ENCODE measurements around the gene SNRNP40.
A peak's percentile ranks its signal among the peaks of the same experiment; 100 is the strongest.
"Not testable (repeated sequence)": the region's sequence is repeated elsewhere in the genome, so short reads cannot be mapped to it uniquely, and the experiment has no call there.

Gene SNRNP40

DNA sequence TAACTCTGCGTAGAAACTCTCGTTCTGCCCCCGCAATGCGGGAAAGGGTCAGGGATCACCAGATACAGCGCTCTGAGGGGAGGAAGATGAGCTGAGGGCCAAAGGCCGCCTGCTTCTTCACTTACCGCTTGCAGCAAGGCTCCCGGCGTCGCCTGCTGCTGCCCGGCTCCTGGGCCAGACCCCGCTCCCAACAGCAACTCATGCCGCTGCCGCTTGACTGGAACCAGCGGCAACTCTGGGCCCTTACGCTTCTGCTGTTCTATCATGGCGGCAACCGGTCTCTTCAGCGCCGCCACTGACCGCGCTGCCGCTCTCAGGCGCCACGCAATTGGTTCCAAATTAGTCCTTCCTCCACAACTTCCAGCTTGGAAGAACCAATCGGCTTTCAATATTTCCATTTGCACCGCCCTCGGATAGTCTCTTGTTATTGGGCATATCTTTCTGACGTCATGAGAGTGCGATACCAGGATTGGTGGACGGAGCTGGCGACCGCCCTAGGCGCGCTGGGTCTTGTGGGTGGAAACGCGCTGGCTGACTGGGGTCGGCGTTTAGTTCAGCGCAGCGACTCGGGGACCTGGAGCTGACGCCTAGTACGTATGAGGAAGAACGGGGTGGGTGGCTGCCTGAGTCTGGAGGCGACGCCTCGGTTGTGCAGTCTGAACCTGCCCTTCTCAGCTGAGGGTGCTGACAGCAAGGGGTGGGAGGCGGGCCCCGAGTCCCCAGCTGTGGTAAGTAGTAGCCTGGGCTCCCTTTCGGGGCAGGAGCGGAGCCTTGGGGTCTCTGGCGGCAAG is at the start of gene SNRNP40, which contains the start of gene ZCCHC17:
SNRNP40 (minus strand) TSS at position 303 of the 791 bp plus-strand sequence; CDS start at position 266, 37 bp downstream.
ZCCHC17 (plus strand) TSS at position 547 of the 791 bp plus-strand sequence. CDS start 13,067 bp downstream, outside the sequence.
- peak; percentile 99 for DNase-seq

GRCh38 chr1:31345635-31346034 is 49.0 kb upstream of the SNRNP40 start:
- no peak for DNase-seq

GRCh38 chr1:31344503-31344902 is 47.9 kb upstream of the SNRNP40 start:
- no peak for DNase-seq

GRCh38 chr1:31336687-31337467 is 40.3 kb upstream of the SNRNP40 start:
- no peak for DNase-seq

- DNase-seq, result peak; percentile 8
Measured at GRCh38 chr1:31335007-31335406, 38.4 kb upstream of the SNRNP40 start.

- no peak for DNase-seq
Measured at GRCh38 chr1:31327381-31327780, 30.8 kb upstream of the SNRNP40 start.

GRCh38 chr1:31326461-31326860 is 29.9 kb upstream of the SNRNP40 start:
- DNase-seq, result no peak

GRCh38 chr1:31324992-31325391 is 28.4 kb upstream of the SNRNP40 start:
- no peak for DNase-seq

- no peak for DNase-seq
Measured at GRCh38 chr1:31324093-31324492, 27.5 kb upstream of the SNRNP40 start.

DNA sequence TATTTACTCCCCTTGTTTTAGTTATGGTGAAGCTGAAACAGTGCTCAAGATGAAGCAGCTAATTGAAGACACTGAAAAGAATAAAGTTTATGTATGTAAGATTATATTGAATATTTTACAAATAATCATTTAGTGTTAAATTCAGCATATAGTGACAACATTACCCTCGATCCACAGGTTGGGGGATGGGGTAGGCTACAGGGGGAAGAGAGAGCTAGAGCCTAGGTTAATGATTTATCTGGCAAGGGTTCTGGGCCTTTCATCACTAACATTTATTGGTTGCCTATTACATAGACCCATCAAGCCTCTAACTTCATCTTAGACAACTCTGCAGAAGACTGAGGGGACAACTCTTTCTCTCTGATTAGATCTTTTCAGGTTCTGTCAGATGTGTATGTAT is 21.6 kb upstream of the SNRNP40 start:
- no peak for DNase-seq

- DNase-seq, result no peak
Measured at GRCh38 chr1:31315902-31316301, 19.3 kb upstream of the SNRNP40 start.

- no peak for DNase-seq
Measured at GRCh38 chr1:31310198-31310597, 13.6 kb upstream of the SNRNP40 start.

DNA sequence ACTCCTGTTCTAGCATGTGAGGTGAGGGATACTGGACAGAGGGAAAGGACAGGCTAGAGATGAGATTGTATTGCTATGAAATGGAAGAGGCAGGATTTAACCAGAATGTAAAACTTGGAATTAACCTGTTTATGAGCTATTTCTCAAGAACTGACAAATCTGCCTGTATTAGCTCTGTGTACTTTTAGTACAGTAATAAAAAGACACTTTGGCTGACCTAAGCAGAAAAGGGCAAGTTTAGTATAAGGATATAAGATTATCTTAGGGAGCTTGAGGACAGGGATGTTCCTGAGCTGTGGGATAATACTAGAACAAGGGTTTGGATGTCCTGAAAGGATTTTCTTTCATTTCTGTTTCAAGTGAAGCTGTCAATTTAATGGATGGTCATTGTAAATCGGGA is 11.4 kb upstream of the SNRNP40 start:
- DNase-seq, result no peak

DNA sequence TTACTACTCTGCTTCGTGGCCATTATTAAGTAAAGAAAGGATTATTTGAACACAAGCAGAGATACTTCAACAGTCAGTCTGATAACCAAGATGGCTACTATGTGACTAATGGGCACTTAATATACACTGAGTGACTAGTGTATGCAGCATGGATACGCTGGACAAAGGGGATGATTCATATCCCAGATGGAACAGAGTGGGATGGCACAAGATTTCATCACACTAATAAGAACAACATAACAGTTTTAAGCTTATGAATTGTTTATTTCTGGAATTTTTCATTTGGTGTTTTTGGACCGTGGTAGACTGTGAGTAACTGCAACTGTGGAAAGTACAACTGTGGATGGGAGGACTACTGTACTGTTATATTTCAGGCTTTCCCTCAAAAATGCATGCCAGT is 9.7 kb upstream of the SNRNP40 start:
- no peak for DNase-seq

DNA sequence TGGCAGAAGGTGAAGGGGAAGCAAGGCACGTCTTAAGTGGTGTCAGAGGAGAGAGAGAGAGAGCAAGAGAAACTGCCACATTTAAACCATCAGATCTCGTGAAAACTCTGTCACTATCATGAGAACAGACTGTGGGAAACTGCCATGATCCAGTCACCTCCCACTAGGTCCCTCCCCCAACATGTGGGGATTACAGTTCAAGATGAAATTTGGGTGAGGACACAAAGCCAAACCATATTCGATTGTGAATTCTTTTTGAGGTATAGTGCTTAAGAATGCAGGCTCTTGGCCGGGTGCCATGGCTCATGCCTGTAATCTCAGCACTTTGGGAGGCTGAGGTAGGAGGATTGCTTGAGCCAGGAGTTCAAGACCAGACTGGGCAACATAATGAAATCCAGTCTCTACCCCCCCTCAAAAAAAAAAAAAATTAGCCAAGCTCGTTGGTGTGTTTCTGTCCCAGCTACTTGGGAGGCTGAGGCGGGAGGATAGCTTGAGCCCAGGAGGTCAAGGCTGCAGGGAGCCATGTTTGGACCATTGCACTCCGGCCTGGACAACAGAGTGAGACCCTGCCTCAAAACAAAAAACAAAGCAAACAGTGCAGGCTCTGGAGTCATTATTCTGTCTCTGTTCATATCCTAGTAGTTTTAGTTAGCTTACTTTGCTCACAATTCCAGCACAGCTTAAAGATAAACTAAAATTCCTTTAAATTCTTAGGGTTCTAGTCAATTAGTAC is 6.3 kb upstream of the SNRNP40 start:
- no peak for DNase-seq

GRCh38 chr1:31300193-31300592 is 3.6 kb upstream of the SNRNP40 start:
- no peak for DNase-seq

- DNase-seq, result peak; percentile 26
Measured at GRCh38 chr1:31299365-31299764, 2.8 kb upstream of the SNRNP40 start.

GRCh38 chr1:31297277-31298247 is 974 bp upstream of the SNRNP40 start:
- DNase-seq, result peak; percentile 8

DNA sequence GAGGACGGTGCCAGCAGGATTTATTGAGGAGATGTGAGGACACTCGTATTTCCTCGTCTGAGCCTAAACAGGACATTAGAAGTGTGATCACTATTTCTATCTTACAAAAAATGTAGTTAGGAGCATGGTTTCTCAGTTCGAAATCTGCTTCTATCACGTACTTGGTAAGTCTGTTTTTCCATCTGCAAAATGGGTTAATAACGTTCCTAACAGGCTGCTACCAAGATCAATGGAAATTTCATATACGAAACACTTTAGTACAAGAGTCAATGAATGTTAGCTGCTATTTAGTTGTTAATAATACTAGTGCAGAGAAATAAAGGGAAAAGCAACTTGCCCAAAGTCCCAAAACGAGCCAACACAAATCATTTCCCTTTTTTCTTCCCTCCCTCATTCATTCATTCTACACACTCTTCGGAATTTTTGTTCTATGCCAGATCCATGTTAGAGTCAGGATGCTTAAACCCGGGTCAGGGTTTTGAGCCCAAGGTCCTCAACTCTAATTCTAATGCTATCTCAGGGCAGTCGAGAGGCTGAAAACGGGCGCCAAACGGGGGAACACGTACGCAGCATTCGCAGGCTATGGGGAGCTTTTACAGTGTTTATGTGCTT is 608 bp downstream of the SNRNP40 start:
- DNase-seq, result no peak

DNA sequence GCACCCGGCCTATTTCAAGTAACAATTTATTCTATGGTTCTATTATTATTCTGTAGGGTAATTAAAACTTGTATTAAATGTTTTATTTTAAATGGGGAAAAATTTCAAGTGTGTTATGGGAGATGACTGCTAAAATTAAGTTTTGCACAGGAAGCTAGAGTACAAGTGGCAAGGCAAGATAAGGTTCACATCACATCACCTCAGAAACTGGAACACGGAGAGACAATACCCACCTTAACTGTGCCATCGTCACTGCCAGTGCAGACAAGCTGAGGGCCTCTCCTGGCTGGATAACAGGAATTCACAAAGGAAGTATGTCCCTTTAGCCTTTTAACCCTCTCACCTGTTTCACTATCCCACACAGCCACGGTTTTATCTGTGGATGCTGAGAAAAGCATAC is 7.6 kb downstream of the SNRNP40 start:
- DNase-seq, result no peak

DNA sequence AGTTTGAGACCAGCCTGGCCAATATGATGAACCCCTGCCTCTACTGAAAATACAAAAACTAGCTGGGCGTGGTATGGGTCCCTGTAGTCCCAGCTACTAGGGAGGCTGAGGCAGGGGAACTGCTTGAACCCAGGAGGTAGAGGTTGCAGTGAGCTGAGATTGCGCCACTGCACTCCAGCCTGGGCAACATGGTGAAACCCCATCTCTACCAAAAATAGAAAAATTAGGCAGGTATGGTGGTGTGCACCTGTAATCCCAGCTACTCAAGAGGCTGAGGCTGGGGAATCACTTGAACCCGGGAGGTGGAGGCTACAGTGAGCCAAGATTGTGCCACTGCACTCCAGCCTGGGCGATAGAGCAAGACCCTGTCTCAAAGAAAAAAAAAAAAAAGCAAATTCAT is 8.8 kb downstream of the SNRNP40 start:
- not testable (repeated sequence) for DNase-seq

DNA sequence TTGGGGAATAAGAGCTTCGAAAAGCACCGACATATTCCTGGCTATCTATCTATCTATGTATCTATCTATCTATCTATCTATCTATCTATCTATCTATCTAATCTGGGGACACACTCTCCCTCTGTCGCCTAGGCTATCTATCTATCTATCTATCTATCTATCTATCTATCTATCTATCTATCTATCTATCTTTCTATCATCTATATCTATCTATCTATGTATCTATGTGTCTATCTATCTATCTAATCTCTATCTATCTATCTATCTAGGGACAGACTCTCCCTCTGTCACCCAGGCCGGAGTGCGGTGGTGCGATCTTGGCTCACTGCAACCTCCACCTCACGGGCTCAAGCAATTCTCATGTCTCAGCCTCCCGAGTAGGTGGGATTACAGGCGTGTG is 14.2 kb downstream of the SNRNP40 start:
- DNase-seq, result not testable (repeated sequence)
